Measurements from ENCODE around the gene OVOL3.

The OVOL3 gene

DNA sequence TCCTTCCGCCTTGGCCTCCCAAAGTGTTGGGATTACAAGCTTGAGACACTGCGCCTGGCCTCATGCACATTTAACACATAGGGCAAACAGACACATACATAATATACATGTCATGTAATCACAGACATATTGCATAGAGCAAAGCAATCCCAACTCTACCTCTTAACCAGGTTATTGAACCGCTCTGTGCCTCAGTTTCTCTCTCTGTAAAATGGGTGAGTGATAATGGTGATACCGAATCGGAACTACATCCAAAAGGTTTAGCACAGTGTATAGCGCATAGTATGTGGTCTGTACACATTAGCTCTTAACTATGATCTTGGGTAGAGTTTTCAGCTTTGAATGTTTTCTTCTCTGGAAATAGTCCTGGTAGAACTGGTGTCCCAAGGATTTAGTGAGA, 33.7 kb downstream of the OVOL3 start:
- peaks cover 5% of the 10 kb centered on the region for H3K27me3 Mint-ChIP-seq (ENCODE audit: low read depth, poor library complexity)
- no peak overlapping the region for H3K27ac Mint-ChIP-seq
- peaks cover 11% of the 10 kb centered on the region for H3K4me1 Mint-ChIP-seq
- DNase-seq = no peak
- H3K4me3 Mint-ChIP-seq = no peak overlapping the region
- H3K36me3 Mint-ChIP-seq (ENCODE audit: low read depth) = peaks cover 63% of the 10 kb centered on the region
- TF ChIP-seq, protein P1, sequence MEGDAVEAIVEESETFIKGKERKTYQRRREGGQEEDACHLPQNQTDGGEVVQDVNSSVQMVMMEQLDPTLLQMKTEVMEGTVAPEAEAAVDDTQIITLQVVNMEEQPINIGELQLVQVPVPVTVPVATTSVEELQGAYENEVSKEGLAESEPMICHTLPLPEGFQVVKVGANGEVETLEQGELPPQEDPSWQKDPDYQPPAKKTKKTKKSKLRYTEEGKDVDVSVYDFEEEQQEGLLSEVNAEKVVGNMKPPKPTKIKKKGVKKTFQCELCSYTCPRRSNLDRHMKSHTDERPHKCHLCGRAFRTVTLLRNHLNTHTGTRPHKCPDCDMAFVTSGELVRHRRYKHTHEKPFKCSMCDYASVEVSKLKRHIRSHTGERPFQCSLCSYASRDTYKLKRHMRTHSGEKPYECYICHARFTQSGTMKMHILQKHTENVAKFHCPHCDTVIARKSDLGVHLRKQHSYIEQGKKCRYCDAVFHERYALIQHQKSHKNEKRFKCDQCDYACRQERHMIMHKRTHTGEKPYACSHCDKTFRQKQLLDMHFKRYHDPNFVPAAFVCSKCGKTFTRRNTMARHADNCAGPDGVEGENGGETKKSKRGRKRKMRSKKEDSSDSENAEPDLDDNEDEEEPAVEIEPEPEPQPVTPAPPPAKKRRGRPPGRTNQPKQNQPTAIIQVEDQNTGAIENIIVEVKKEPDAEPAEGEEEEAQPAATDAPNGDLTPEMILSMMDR (IDR thresholded peaks at IDR 0.05) = no peak
- H3K9me3 Mint-ChIP-seq = no peaks in the 10 kb centered on the region

DNA sequence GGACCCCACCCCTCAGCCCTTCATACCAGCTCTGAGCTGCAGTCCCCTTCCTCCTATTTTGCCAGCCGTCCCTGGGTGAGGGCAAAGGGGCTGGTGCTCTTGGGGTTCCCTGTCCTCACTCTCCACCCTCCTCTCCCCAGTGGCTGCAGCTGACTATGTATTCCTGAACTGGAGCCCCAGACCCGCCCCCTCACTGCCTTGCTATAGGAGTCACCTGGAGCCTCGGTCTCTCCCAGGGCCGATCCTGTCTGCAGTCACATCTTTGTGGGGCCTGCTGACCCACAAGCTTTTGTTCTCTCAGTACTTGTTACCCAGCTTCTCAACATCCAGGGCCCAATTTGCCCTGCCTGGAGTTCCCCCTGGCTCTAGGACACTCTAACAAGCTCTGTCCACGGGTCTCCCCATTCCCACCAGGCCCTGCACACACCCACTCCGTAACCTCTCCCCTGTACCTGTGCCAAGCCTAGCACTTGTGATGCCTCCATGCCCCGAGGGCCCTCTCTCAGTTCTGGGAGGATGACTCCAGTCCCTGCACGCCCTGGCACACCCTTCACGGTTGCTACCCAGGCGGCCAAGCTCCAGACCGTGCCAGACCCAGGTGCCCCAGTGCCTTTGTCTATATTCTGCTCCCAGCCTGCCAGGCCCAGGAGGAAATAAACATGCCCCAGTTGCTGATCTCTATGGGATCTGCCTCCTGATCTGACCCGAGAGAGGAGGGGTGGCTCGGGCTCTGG, 38.9 kb downstream of the OVOL3 start:
- H3K27me3 Mint-ChIP-seq (ENCODE audit: low read depth, poor library complexity) = no peaks in the 10 kb centered on the region
- no peaks in the 10 kb centered on the region for H3K9me3 Mint-ChIP-seq
- no peak overlapping the region for H3K27ac Mint-ChIP-seq
- H3K4me1 Mint-ChIP-seq = no peaks in the 10 kb centered on the region
- TF ChIP-seq, protein P1 (IDR thresholded peaks at IDR 0.05) = no peak
- peaks cover 62% of the 10 kb centered on the region for H3K36me3 Mint-ChIP-seq (ENCODE audit: low read depth)
- DNase-seq = no peak
- no peak overlapping the region for H3K4me3 Mint-ChIP-seq

DNA sequence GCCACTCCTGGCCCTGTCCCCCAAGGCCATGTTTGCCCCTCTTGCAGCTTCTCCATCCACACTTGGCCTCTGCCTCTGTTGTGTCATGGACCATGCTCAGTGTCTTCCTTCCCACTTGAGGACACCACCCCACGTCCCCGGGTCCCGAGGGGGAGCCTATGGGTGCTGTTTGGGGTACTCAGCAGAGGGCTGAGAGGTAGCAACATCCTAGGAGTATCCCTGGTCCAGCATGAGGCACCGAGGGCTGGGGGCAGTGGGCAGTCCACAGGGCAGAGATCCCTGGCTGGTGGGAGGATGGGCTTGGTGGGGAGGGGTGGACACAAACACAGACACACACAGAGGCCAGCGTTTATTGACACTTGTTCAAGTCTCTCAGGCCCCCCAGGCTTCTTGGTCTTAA, 39.6 kb downstream of the OVOL3 start:
- peaks cover 57% of the 10 kb centered on the region for H3K36me3 Mint-ChIP-seq (ENCODE audit: low read depth)
- H3K4me1 Mint-ChIP-seq = peaks cover 7% of the 10 kb centered on the region
- no peaks in the 10 kb centered on the region for H3K27me3 Mint-ChIP-seq (ENCODE audit: low read depth, poor library complexity)
- H3K27ac Mint-ChIP-seq = no peak overlapping the region
- no peak overlapping the region for H3K4me3 Mint-ChIP-seq
- H3K9me3 Mint-ChIP-seq = no peaks in the 10 kb centered on the region
- TF ChIP-seq, protein P1 (IDR thresholded peaks at IDR 0.05) = no peak
- no peak for DNase-seq

DNA sequence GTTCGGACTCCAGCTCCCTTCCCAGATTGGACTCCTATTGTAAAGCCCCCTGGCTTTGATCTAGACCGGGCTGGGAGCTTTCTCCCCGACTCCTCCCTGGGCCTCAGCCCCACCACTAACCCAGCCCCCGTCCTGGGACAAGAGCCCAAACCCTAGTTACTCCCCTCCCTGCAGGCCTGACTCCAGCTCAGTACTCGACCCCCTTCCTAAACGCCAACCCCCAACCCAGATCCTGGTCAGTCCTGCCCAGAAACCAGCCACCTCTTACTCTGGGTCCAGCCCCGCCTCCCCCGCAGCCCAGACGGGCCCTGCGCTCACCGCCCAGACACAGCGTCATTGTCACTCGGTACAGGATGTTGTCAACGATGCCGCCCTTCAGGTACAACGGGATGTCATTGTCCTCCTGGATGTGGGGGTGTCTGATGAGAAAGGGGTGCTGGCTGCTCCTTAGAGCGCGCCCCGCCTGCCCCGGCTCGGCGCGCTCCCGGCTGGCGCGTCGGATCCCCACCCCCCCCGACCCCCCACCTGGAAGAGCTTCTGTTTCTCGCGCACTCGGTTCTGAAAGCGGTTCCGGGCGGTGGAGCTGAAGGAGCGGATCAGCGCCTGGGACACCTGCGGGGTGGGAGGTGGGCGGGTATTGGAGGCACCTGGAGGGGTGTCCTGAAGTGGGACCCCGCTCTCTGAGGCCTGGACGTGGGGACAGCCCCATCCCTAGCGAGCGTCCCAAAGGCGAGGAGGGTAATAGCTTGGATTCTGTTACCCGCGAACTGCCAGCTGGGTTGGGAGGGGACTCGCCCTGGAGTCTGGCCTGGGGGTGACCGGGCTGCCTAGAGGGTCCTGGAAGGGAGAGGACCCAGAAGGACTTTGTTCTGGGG, 40.4 kb downstream of the OVOL3 start:
- Mint-ChIP-seq H3K9me3 (no peaks in the 10 kb centered on the region), H3K36me3 (ENCODE audit: low read depth) (peaks cover 49% of the 10 kb centered on the region), H3K4me3 (no peak overlapping the region), H3K27ac (no peak overlapping the region), H3K27me3 (ENCODE audit: low read depth, poor library complexity) (no peaks in the 10 kb centered on the region), H3K4me1 (peaks cover 15% of the 10 kb centered on the region)
- DNase-seq = no peak
- TF ChIP-seq, protein P1 (IDR thresholded peaks at IDR 0.05) = no peak

DNA sequence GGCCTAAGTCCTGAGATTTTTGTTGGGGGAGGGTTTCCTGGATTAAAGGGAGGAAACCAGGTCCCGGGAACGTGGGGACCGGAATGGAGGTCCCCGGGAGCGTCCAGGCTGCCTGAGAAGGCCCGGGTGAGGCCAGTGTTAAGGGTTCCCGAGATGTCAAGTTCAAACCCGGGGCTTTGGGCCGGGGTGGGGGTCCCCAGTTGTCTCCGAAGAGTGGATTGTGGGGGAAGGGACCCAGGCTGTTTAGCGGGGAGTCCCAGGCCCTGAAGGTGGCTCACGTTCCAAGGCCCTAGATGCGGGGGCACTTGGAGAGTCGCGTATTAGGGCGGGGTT, 41.0 kb downstream of the OVOL3 start:
- DNase-seq = no peak
- H3K4me1 Mint-ChIP-seq = peaks cover 21% of the 10 kb centered on the region
- peaks cover 43% of the 10 kb centered on the region for H3K36me3 Mint-ChIP-seq (ENCODE audit: low read depth)
- TF ChIP-seq, protein P1 (IDR thresholded peaks at IDR 0.05) = no peak
- H3K4me3 Mint-ChIP-seq = no peak overlapping the region
- H3K27ac Mint-ChIP-seq = no peak overlapping the region
- H3K9me3 Mint-ChIP-seq = no peaks in the 10 kb centered on the region
- H3K27me3 Mint-ChIP-seq (ENCODE audit: low read depth, poor library complexity) = no peaks in the 10 kb centered on the region

Data from nephron progenitor cell (in vitro differentiated cells).